H9 (cell line): ENCODE measurements around the gene SLC35B3. TPM values are rescaled to one million over a fixed set of nuclear protein-coding genes. Genes with fewer than 3 reads are reported as not detected.

Source experiments
- DNase-seq: peaks from one replicate; pipeline ENCODE4 v3.0.0-alpha.2; 2017
- H2AFZ ChIP-seq: one replicate; pipeline ENCODE4 v1.6.1; 2013; ENCODE audit warnings: mild to moderate bottlenecking, low read length, control low read depth, moderate library complexity
- H2AK5ac ChIP-seq: 2 replicates; pipeline ENCODE4 v1.6.1; 2013; ENCODE audit warnings: low read length, control low read depth, mixed read lengths; ENCODE audit not compliant: insufficient read length
- H2BK120ac ChIP-seq: one replicate; pipeline ENCODE4 v1.6.1; 2013; ENCODE audit warnings: low read depth, mild to moderate bottlenecking, low read length, control low read depth, inconsistent platforms; ENCODE audit not compliant: poor library complexity, severe bottlenecking
- H2BK12ac ChIP-seq: 2 replicates; pipeline ENCODE4 v1.6.1; 2013; ENCODE audit warnings: low read length, control low read depth, mixed read lengths, low read depth; ENCODE audit not compliant: insufficient read length
- H2BK15ac ChIP-seq: 2 replicates; pipeline ENCODE4 v1.6.1; 2013; ENCODE audit warnings: low read depth, low read length, control low read depth
- H2BK20ac ChIP-seq: one replicate; pipeline ENCODE4 v1.6.1; 2013; ENCODE audit warnings: low read depth, mild to moderate bottlenecking, low read length, control low read depth, inconsistent platforms; ENCODE audit not compliant: poor library complexity, severe bottlenecking
- H2BK5ac ChIP-seq: 2 replicates; pipeline ENCODE4 v1.6.1; 2013; ENCODE audit warnings: low read length, control low read depth, mixed read lengths; ENCODE audit not compliant: insufficient read length
- H3K14ac ChIP-seq: 2 replicates; pipeline ENCODE4 v1.6.1; 2013; ENCODE audit warnings: low read length, control low read depth; ENCODE audit not compliant: insufficient read depth
- H3K18ac ChIP-seq: 2 replicates; pipeline ENCODE4 v1.6.1; 2013; ENCODE audit warnings: low read depth, mild to moderate bottlenecking, mixed read lengths, low read length, control low read depth; ENCODE audit not compliant: insufficient read length
- H3K23ac ChIP-seq: 2 replicates; pipeline ENCODE4 v1.6.1; 2013; ENCODE audit warnings: low read length, control low read depth, mixed read lengths, low read depth; ENCODE audit not compliant: insufficient read length
- H3K23me2 ChIP-seq: 2 replicates; pipeline ENCODE4 v1.6.1; 2013; ENCODE audit warnings: low read depth, mild to moderate bottlenecking, mixed read lengths, low read length, control low read depth; ENCODE audit not compliant: insufficient read length, poor library complexity, severe bottlenecking
- H3K27ac ChIP-seq: 2 replicates; pipeline ENCODE4 v1.5.1; 2013; ENCODE audit warnings: low read length, control low read depth, mixed read lengths, low read depth; ENCODE audit not compliant: insufficient read length
- H3K27me3 ChIP-seq: 2 replicates; pipeline ENCODE4 v1.6.1; 2013; ENCODE audit warnings: low read length, control low read depth, inconsistent platforms; ENCODE audit not compliant: insufficient read depth
- H3K4ac ChIP-seq: 2 replicates; pipeline ENCODE4 v1.6.1; 2013; ENCODE audit warnings: low read depth, mild to moderate bottlenecking, control low read depth, inconsistent platforms, low read length, moderate library complexity
- H3K4me1 ChIP-seq: 2 replicates; pipeline ENCODE4 v1.6.1; 2013; ENCODE audit warnings: low read length, control low read depth, inconsistent platforms; ENCODE audit not compliant: insufficient read depth
- H3K4me2 ChIP-seq: 2 replicates; pipeline ENCODE4 v1.6.1; 2013; ENCODE audit warnings: low read length, control low read depth, mixed read lengths; ENCODE audit not compliant: insufficient read length, insufficient read depth
- H3K56ac ChIP-seq: 2 replicates; pipeline ENCODE4 v1.6.1; 2013; ENCODE audit warnings: low read depth, mild to moderate bottlenecking, mixed read lengths, low read length, control low read depth; ENCODE audit not compliant: insufficient read length
- H3K79me1 ChIP-seq: 2 replicates; pipeline ENCODE4 v1.6.1; 2013; ENCODE audit warnings: low read depth, mild to moderate bottlenecking, moderate library complexity, low read length, control low read depth, inconsistent platforms; ENCODE audit not compliant: insufficient read depth, poor library complexity, severe bottlenecking
- H3K79me2 ChIP-seq: 2 replicates; pipeline ENCODE4 v1.6.1; 2013; ENCODE audit warnings: low read length, control low read depth, inconsistent platforms; ENCODE audit not compliant: insufficient read depth
- H3K9ac ChIP-seq: 2 replicates; pipeline ENCODE4 v1.6.1; 2013; ENCODE audit warnings: low read length, control low read depth, mixed read lengths; ENCODE audit not compliant: insufficient read length; ENCODE audit errors: extremely low read depth
- H3K9me3 ChIP-seq: one replicate; pipeline ENCODE4 v1.6.1; 2013; ENCODE audit warnings: low read depth, low read length, inconsistent platforms; ENCODE audit not compliant: control insufficient read depth
- H3T11ph ChIP-seq: one replicate; pipeline ENCODE4 v1.6.1; 2013; ENCODE audit warnings: mild to moderate bottlenecking, low read length, control low read depth, inconsistent platforms
- H4K20me1 ChIP-seq: one replicate; pipeline ENCODE4 v1.6.1; 2013; ENCODE audit not compliant: control insufficient read depth, insufficient read length, insufficient read depth
- H4K5ac ChIP-seq: 2 replicates; pipeline ENCODE4 v1.6.1; 2013; ENCODE audit warnings: low read depth, mild to moderate bottlenecking, mixed read lengths, low read length, control low read depth; ENCODE audit not compliant: insufficient read length
- H4K8ac ChIP-seq: replicated peaks from 2 replicates; pipeline ENCODE4 v1.6.1; 2013; ENCODE audit warnings: low read length, control low read depth, mixed read lengths, low read depth; ENCODE audit not compliant: insufficient read length
- H4K91ac ChIP-seq: 2 replicates; pipeline ENCODE4 v1.6.1; 2013; ENCODE audit warnings: low read depth, mild to moderate bottlenecking, moderate library complexity, mixed read lengths, low read length, control low read depth; ENCODE audit not compliant: insufficient read length
- H3K27ac Mint-ChIP-seq, 3 experiments: 2 replicates in 2 of 3; 3 replicates in 1 of 3; pipeline ENCODE4 v1.8.0; 2020 to 2021; ENCODE audit warnings: mixed read lengths in 3 of 3, mild to moderate bottlenecking in 1 of 3, moderate library complexity in 1 of 3
- H3K27me3 Mint-ChIP-seq: 2 replicates; pipeline ENCODE4 v1.8.0; 2021; ENCODE audit warnings: low read depth, mild to moderate bottlenecking, moderate library complexity, mixed read lengths
- H3K36me3 Mint-ChIP-seq, 3 experiments: 2 replicates in 2 of 3; 3 replicates in 1 of 3; pipeline ENCODE4 v1.8.0; 2020 to 2021; ENCODE audit warnings: low read depth in 3 of 3, mixed read lengths in 3 of 3; ENCODE audit not compliant: insufficient read depth in 1 of 3
- H3K4me1 Mint-ChIP-seq, 2 experiments: 2 replicates each; pipeline ENCODE4 v1.8.0; 2020; ENCODE audit warnings: mixed read lengths in 2 of 2
- H3K4me3 Mint-ChIP-seq, 2 experiments: 2 replicates in 1 of 2; 3 replicates in 1 of 2; pipeline ENCODE4 v1.8.0; 2020 to 2021; ENCODE audit warnings: mild to moderate bottlenecking in 2 of 2, mixed read lengths in 2 of 2, moderate library complexity in 1 of 2
- H3K9me3 Mint-ChIP-seq, 2 experiments: 2 replicates in 1 of 2; 3 replicates in 1 of 2; pipeline ENCODE4 v1.8.0; 2020; ENCODE audit warnings: mild to moderate bottlenecking in 2 of 2, mixed read lengths in 2 of 2, moderate library complexity in 1 of 2
- CTCF ChIP-seq: fragments of 200-600 bp; sonication (generic); conservative IDR thresholded peaks from 3 replicates; pipeline ENCODE4 v1.8.0; 2021; ENCODE audit warnings: antibody characterized with exemption, mild to moderate bottlenecking
- WGBS: extraction: QIAGEN DNeasy Blood & Tissue Kit; methylation state at CpG from one replicate; pipeline ENCODE4 v1.1.7; 2013; ENCODE audit warnings: missing lambda C conversion rate, low lambda C conversion rate, mixed read lengths; ENCODE audit not compliant: insufficient read length; ENCODE audit errors: extremely low coverage; 5-methylcytosine and 5-hydroxymethylcytosine counted together
- total RNA-seq: library from RNA; stranded (reverse); gene quantifications from 2 replicates; pipeline ENCODE4 v1.2.1, GENCODE V29; 2021

Gene SLC35B3
- total RNA-seq, 1 experiment from 2014 or later: 8.4 TPM

GRCh38 chr6:8462169-8462568, 26.8 kb upstream of the SLC35B3 start:
- H3K27ac ChIP-seq: no peak overlapping the region
- H3K79me1 ChIP-seq: no peaks in the 10 kb centered on the region
- no peaks in the 10 kb centered on the region for H4K20me1 ChIP-seq
- H2BK5ac ChIP-seq: no peak overlapping the region
- H3K36me3 Mint-ChIP-seq: no peaks in the 10 kb centered on the region
- H2AFZ ChIP-seq: no peak overlapping the region
- H2BK120ac ChIP-seq: no peak overlapping the region
- no peak overlapping the region for H4K8ac ChIP-seq
- no peak overlapping the region for H4K5ac ChIP-seq
- H3K4me2 ChIP-seq: no peak overlapping the region
- H3K4me3 Mint-ChIP-seq: no peak overlapping the region
- no peak overlapping the region for H3K56ac ChIP-seq
- H3K4me1 ChIP-seq: no peaks in the 10 kb centered on the region
- DNase-seq: no peak
- no peak overlapping the region for H2BK15ac ChIP-seq
- no peaks in the 10 kb centered on the region for H3K27me3 ChIP-seq
- no peak for TF ChIP-seq CTCF
- H3K23ac ChIP-seq: no peak overlapping the region
- no peaks in the 10 kb centered on the region for H3K79me2 ChIP-seq
- peaks cover 4 to 5% of the 10 kb centered on the region in 2 experiments; a peak in 3 of 5 replicates for H3K9me3 Mint-ChIP-seq
- H3K4ac ChIP-seq: no peak overlapping the region
- no peak overlapping the region for H3K14ac ChIP-seq
- no peak overlapping the region for H3K27ac Mint-ChIP-seq
- H3K9ac ChIP-seq: no peak overlapping the region
- H3K18ac ChIP-seq: no peak overlapping the region
- no peaks in the 10 kb centered on the region for H3K9me3 ChIP-seq
- H2AK5ac ChIP-seq: no peak overlapping the region
- no peaks in the 10 kb centered on the region for H3K23me2 ChIP-seq
- H3K4me1 Mint-ChIP-seq: peaks cover under 1 to 2% of the 10 kb centered on the region in 2 experiments; a peak in 1 of 4 replicates
- no peak overlapping the region for H2BK20ac ChIP-seq
- no peak overlapping the region for H2BK12ac ChIP-seq
- no CpG with 5 or more reads among the region's 3 CpGs for WGBS
- H4K91ac ChIP-seq: no peak overlapping the region
- H3K27me3 Mint-ChIP-seq: no peaks in the 10 kb centered on the region
- H3T11ph ChIP-seq: no peak overlapping the region
